ENCODE results near the gene MS4A10.

- TF ChIP-seq CTCF (optimal IDR thresholded peaks at IDR 0.05 in 1 of 3, IDR thresholded peaks at IDR 0.05 in 1 of 3, conservative IDR thresholded peaks at IDR 0.05 in 1 of 3; ENCODE audit: extremely low read depth in 1 of 3, insufficient read depth in 2 of 3, low read length in 3 of 3), result no peak
- TF ChIP-seq EZH2 (IDR thresholded peaks at IDR 0.05; ENCODE audit: low read length), result no peak
Observed at GRCh38 chr11:60777106-60777505, 8.0 kb upstream of the MS4A10 start.
